Calu3 (cell line): ENCODE measurements around the gene STYXL2. TPM values are rescaled to one million over a fixed set of nuclear protein-coding genes. Genes with fewer than 3 reads are reported as not detected.

ENCODE experiments used
- BruUV-seq: library from RNA; stranded (reverse); fragments of 400-500 nt; replicated peaks from 2 replicates; lab custom pipeline; 2021; lab: Mats Ljungman, UMichigan
- CTCF ChIA-PET: fragments of 300-600 bp; sonication (Branson Sonifier 250); formaldehyde crosslinking; loops from one replicate; lab custom pipeline; 2022; ENCODE audit warnings: antibody characterized with exemption; lab: Charles Lee
- DNase-seq: peaks from one replicate; pipeline ENCODE4 v3.0.0; 2022
- H3K27ac Mint-ChIP-seq: one replicate; pipeline ENCODE4 v1.8.0; 2022; ENCODE audit warnings: mixed read lengths; ENCODE audit not compliant: unreplicated experiment
- H3K27me3 Mint-ChIP-seq: one replicate; pipeline ENCODE4 v1.8.0; 2022; ENCODE audit warnings: mixed read lengths; ENCODE audit not compliant: unreplicated experiment
- H3K36me3 Mint-ChIP-seq: one replicate; pipeline ENCODE4 v1.8.0; 2022; ENCODE audit warnings: mild to moderate bottlenecking, moderate library complexity, mixed read lengths; ENCODE audit not compliant: insufficient read depth, unreplicated experiment
- H3K4me1 Mint-ChIP-seq: one replicate; pipeline ENCODE4 v1.8.0; 2022; ENCODE audit warnings: mild to moderate bottlenecking, low read depth, mixed read lengths; ENCODE audit not compliant: unreplicated experiment
- H3K4me3 Mint-ChIP-seq: one replicate; pipeline ENCODE4 v1.8.0; 2022; ENCODE audit warnings: mild to moderate bottlenecking, low read depth, moderate library complexity, mixed read lengths; ENCODE audit not compliant: unreplicated experiment
- H3K9me3 Mint-ChIP-seq: one replicate; pipeline ENCODE4 v1.8.0; 2022; ENCODE audit warnings: low read depth, mixed read lengths; ENCODE audit not compliant: unreplicated experiment
- CTCF ChIP-seq: fragments of 200-600 bp; IDR thresholded peaks from one replicate; pipeline ENCODE4 v1.8.0; 2022; ENCODE audit warnings: antibody characterized with exemption; ENCODE audit not compliant: unreplicated experiment
- intact Hi-C: fragments of 100-400 bp; cut with micrococcal nuclease; formaldehyde crosslinking; loops from one replicate; pipeline ENCODE4 v1.10.0; 2022; ENCODE audit not compliant: unreplicated experiment
- total RNA-seq: library from RNA; stranded (reverse); gene quantifications from 2 replicates; pipeline ENCODE4 v1.2.3, GENCODE V29; 2022

STYXL2 gene
- total RNA-seq, 1 experiment from 2014 or later: not detected

GRCh38 chr1:167089939-167090313 lies 3.9 kb upstream of the STYXL2 start:
- H3K36me3 Mint-ChIP-seq: no peaks in the 10 kb centered on the region
- no peak overlapping the region for H3K27ac Mint-ChIP-seq
- BruUV-seq: no TSS peak
- H3K4me3 Mint-ChIP-seq: no peak overlapping the region
- CTCF ChIA-PET: no interaction called here
- H3K9me3 Mint-ChIP-seq: peaks cover 3% of the 10 kb centered on the region
- H3K4me1 Mint-ChIP-seq: peaks cover 3% of the 10 kb centered on the region
- intact Hi-C loops: no loop called here
- DNase-seq: no peak
- TF ChIP-seq CTCF: no peak
- no peaks in the 10 kb centered on the region for H3K27me3 Mint-ChIP-seq

GRCh38 chr1:167090314-167090942 lies 3.4 kb upstream of the STYXL2 start, which contains the start of gene GPA33:
Gene GPA33 (minus strand): TSS chr1:167090377. CDS start chr1:167090287, 90 bp downstream.
- DNase-seq: no peak
- no peak within 1 kb of the TSS for H3K4me3 Mint-ChIP-seq
- no peaks in the 10 kb centered on the region for H3K27me3 Mint-ChIP-seq
- intact Hi-C loops: no loop called here
- H3K9me3 Mint-ChIP-seq: peaks cover 3% of the 10 kb centered on the region
- no peak for TF ChIP-seq CTCF
- H3K36me3 Mint-ChIP-seq: no peaks in the 10 kb centered on the region
- peaks cover 8% of the 10 kb centered on the region for H3K4me1 Mint-ChIP-seq
- CTCF ChIA-PET: no interaction called here
- BruUV-seq: no TSS peak
- no peak within 1 kb of the TSS for H3K27ac Mint-ChIP-seq

GRCh38 chr1:167092653-167093052 lies 1.2 kb upstream of the STYXL2 start:
- Mint-ChIP-seq H3K9me3 (peaks cover 3% of the 10 kb centered on the region), H3K4me3 (no peak overlapping the region), H3K36me3 (no peaks in the 10 kb centered on the region), H3K4me1 (peaks cover 9% of the 10 kb centered on the region), H3K27ac (no peak overlapping the region), H3K27me3 (no peaks in the 10 kb centered on the region)
- intact Hi-C loops: no loop called here
- no peak for TF ChIP-seq CTCF
- CTCF ChIA-PET: interaction anchor here (0.7 kb wide), 1 partner anchor 30 kb away, joined by 3 read pairs; no protein-coding TSS in a partner anchor
- DNase-seq: no peak
- BruUV-seq: no TSS peak

GRCh38 chr1:167094690-167095089 lies 815 bp downstream of the STYXL2 start:
- CTCF ChIA-PET: no interaction called here
- DNase-seq: no peak
- Mint-ChIP-seq H3K4me1 (peaks cover 9% of the 10 kb centered on the region), H3K4me3 (no peak overlapping the region), H3K27me3 (no peaks in the 10 kb centered on the region), H3K27ac (no peak overlapping the region), H3K9me3 (no peaks in the 10 kb centered on the region), H3K36me3 (no peaks in the 10 kb centered on the region)
- intact Hi-C loops: no loop called here
- no peak for TF ChIP-seq CTCF
- no TSS peak for BruUV-seq
